Mesenchymal stem cell (in vitro differentiated cells and primary cell): ENCODE measurements around the gene IQCF5.
A peak's percentile ranks its signal among the peaks of the same experiment; 100 is the strongest.

Experiments used
- DNase-seq: peaks from one replicate; pipeline ENCODE4 v3.0.0-alpha.2; 2013
- H2AFZ ChIP-seq: one replicate; pipeline ENCODE4 v1.6.1; 2013; ENCODE audit warnings: low read depth, mild to moderate bottlenecking, control low read depth, inconsistent platforms, low read length, moderate library complexity
- H2AK5ac ChIP-seq: 2 replicates; pipeline ENCODE4 v1.6.1; 2013; ENCODE audit warnings: low read length, moderate library complexity, mild to moderate bottlenecking, inconsistent platforms; ENCODE audit not compliant: severe bottlenecking
- H2BK120ac ChIP-seq: one replicate; pipeline ENCODE4 v1.6.1; 2013; ENCODE audit warnings: low read depth, mild to moderate bottlenecking, inconsistent platforms, low read length, moderate library complexity
- H2BK12ac ChIP-seq, 2 experiments: one replicate each; pipeline ENCODE4 v1.6.1; 2013; ENCODE audit warnings: inconsistent platforms in 2 of 2, low read length in 2 of 2, mild to moderate bottlenecking in 2 of 2, moderate library complexity in 2 of 2, control low read depth in 1 of 2
- H2BK15ac ChIP-seq: one replicate; pipeline ENCODE4 v1.6.1; 2013; ENCODE audit warnings: mild to moderate bottlenecking, low read depth, inconsistent platforms; ENCODE audit not compliant: poor library complexity, severe bottlenecking
- H2BK5ac ChIP-seq: 2 replicates; pipeline ENCODE4 v1.6.1; 2013; ENCODE audit warnings: low read depth, mild to moderate bottlenecking, low read length, control low read depth, inconsistent platforms; ENCODE audit not compliant: poor library complexity, severe bottlenecking
- H3K14ac ChIP-seq, 2 experiments: one replicate each; pipeline ENCODE4 v1.6.1; 2013; ENCODE audit warnings: inconsistent platforms in 2 of 2, low read length in 2 of 2, control low read depth in 1 of 2, mild to moderate bottlenecking in 1 of 2, moderate library complexity in 1 of 2
- H3K18ac ChIP-seq, 2 experiments: one replicate each; pipeline ENCODE4 v1.6.1; 2013; ENCODE audit warnings: inconsistent platforms in 2 of 2, low read length in 2 of 2, control low read depth in 1 of 2, low read depth in 1 of 2, mild to moderate bottlenecking in 1 of 2
- H3K23ac ChIP-seq, 2 experiments: one replicate each; pipeline ENCODE4 v1.6.1; 2013; ENCODE audit warnings: inconsistent platforms in 2 of 2, low read length in 2 of 2, mild to moderate bottlenecking in 2 of 2, moderate library complexity in 2 of 2, control low read depth in 1 of 2
- H3K27ac ChIP-seq: 2 replicates; pipeline ENCODE4 v1.5.1; 2013; ENCODE audit warnings: mild to moderate bottlenecking, moderate library complexity, low read length, control low read depth, inconsistent platforms; ENCODE audit not compliant: poor library complexity, severe bottlenecking
- H3K27me3 ChIP-seq, 2 experiments: 2 replicates each; pipeline versions ENCODE4 v1.6.1 to v1.7.0; 2013; ENCODE audit warnings: low read length in 2 of 2, mild to moderate bottlenecking in 2 of 2, moderate library complexity in 2 of 2, control low read depth in 1 of 2, inconsistent platforms in 1 of 2; ENCODE audit not compliant: control insufficient read depth in 1 of 2, insufficient read depth in 1 of 2
- H3K36me3 ChIP-seq, 2 experiments: 2 replicates each; pipeline versions ENCODE4 v1.6.1 to v1.7.0; 2013; ENCODE audit warnings: low read length in 2 of 2, control low read depth in 1 of 2, inconsistent platforms in 1 of 2, low read depth in 1 of 2, mild to moderate bottlenecking in 1 of 2; ENCODE audit not compliant: insufficient read depth in 2 of 2, control insufficient read depth in 1 of 2
- H3K4ac ChIP-seq, 2 experiments: one replicate each; pipeline ENCODE4 v1.6.1; 2013; ENCODE audit warnings: inconsistent platforms in 2 of 2, low read length in 2 of 2, mild to moderate bottlenecking in 2 of 2, moderate library complexity in 2 of 2, control low read depth in 1 of 2, low read depth in 1 of 2
- H3K4me1 ChIP-seq: 2 replicates; pipeline ENCODE4 v1.6.1; 2013; ENCODE audit warnings: low read depth, low read length, control low read depth; ENCODE audit not compliant: control insufficient read depth, insufficient read depth
- H3K4me2 ChIP-seq: 2 replicates; pipeline ENCODE4 v1.6.1; 2013; ENCODE audit warnings: low read length, mild to moderate bottlenecking, inconsistent platforms; ENCODE audit not compliant: poor library complexity, severe bottlenecking
- H3K4me3 ChIP-seq, 2 experiments: 2 replicates each; pipeline versions ENCODE4 v1.5.1 to v1.7.0; 2013; ENCODE audit warnings: low read length in 2 of 2, mild to moderate bottlenecking in 2 of 2, control low read depth in 1 of 2, low read depth in 1 of 2; ENCODE audit not compliant: insufficient read depth in 1 of 2
- H3K79me1 ChIP-seq: replicated peaks from 2 replicates; pipeline ENCODE4 v1.6.1; 2013; ENCODE audit warnings: mild to moderate bottlenecking, control low read depth, low read length, inconsistent platforms; ENCODE audit not compliant: poor library complexity, severe bottlenecking
- H3K9ac ChIP-seq: 2 replicates; pipeline ENCODE4 v1.7.0; 2013; ENCODE audit warnings: mild to moderate bottlenecking, low read length, moderate library complexity
- H3K9me3 ChIP-seq: 2 replicates; pipeline ENCODE4 v1.7.0; 2013; ENCODE audit warnings: mild to moderate bottlenecking, low read length; ENCODE audit not compliant: control insufficient read depth
- H4K8ac ChIP-seq: one replicate; pipeline ENCODE4 v1.6.1; 2013; ENCODE audit warnings: inconsistent platforms, mild to moderate bottlenecking, low read length, moderate library complexity
- H4K91ac ChIP-seq: one replicate; pipeline ENCODE4 v1.6.1; 2013; ENCODE audit warnings: mild to moderate bottlenecking, low read length, inconsistent platforms
- WGBS: methylation state at CpG from one replicate; pipeline ENCODE4 v1.1.7; 2013; ENCODE audit warnings: mixed read lengths; 5-methylcytosine and 5-hydroxymethylcytosine counted together

Gene IQCF5

GRCh38 chr3:51876186-51876585 is 785 bp upstream of the IQCF5 start:
- no peak overlapping the region for H2AFZ ChIP-seq
- no peak overlapping the region for H2BK15ac ChIP-seq
- H3K4me1 ChIP-seq, result no peaks in the 10 kb centered on the region
- no peaks in the 10 kb centered on the region for H3K9me3 ChIP-seq
- peaks cover 16 to 45% of the 10 kb centered on the region in 2 experiments for H3K27me3 ChIP-seq
- H3K79me1 ChIP-seq, result no peaks in the 10 kb centered on the region
- H2AK5ac ChIP-seq, result no peak overlapping the region
- H3K18ac ChIP-seq, result no peak overlapping the region
- no peak overlapping the region for H3K4ac ChIP-seq
- no peaks in the 10 kb centered on the region for H3K36me3 ChIP-seq
- H3K4me2 ChIP-seq, result no peak overlapping the region
- no peak for DNase-seq
- 66% methylated on average over 6 of the region's 6 CpGs for WGBS
- no peak overlapping the region for H3K9ac ChIP-seq
- no peak overlapping the region for H2BK120ac ChIP-seq
- H3K23ac ChIP-seq, result no peak overlapping the region
- H4K8ac ChIP-seq, result no peak overlapping the region
- no peak overlapping the region for H3K4me3 ChIP-seq
- no peak overlapping the region for H2BK12ac ChIP-seq
- H3K27ac ChIP-seq, result no peak overlapping the region
- H2BK5ac ChIP-seq, result no peak overlapping the region
- H3K14ac ChIP-seq, result no peak overlapping the region
- no peak overlapping the region for H4K91ac ChIP-seq

- Histone ChIP-seq H4K91ac (no peak overlapping the region), H3K36me3 (no peaks in the 10 kb centered on the region), H2BK120ac (no peak overlapping the region), H3K27me3 (peaks cover 16 to 45% of the 10 kb centered on the region in 2 experiments), H3K4ac (no peak overlapping the region), H3K4me2 (no peak overlapping the region), H3K79me1 (no peaks in the 10 kb centered on the region), H3K4me3 (no peak overlapping the region), H3K27ac (no peak overlapping the region), H3K9me3 (no peaks in the 10 kb centered on the region), H4K8ac (no peak overlapping the region), H3K4me1 (no peaks in the 10 kb centered on the region), H2BK15ac (no peak overlapping the region), H2AFZ (no peak overlapping the region), H2BK12ac (no peak overlapping the region), H2AK5ac (no peak overlapping the region), H3K23ac (no peak overlapping the region), H3K18ac (no peak overlapping the region), H3K14ac (no peak overlapping the region), H2BK5ac (no peak overlapping the region), H3K9ac (no peak overlapping the region)
- 63% methylated on average over 2 of the region's 4 CpGs for WGBS
- DNase-seq, result no peak
Observed at GRCh38 chr3:51874889-51875288, 512 bp downstream of the IQCF5 start.

- Histone ChIP-seq H4K8ac (no peak overlapping the region), H3K27me3 (peaks cover 18 to 47% of the 10 kb centered on the region in 2 experiments), H3K36me3 (no peaks in the 10 kb centered on the region), H2BK15ac (no peak overlapping the region), H3K14ac (no peak overlapping the region), H3K4me3 (no peak overlapping the region), H3K4me2 (no peak overlapping the region), H3K4me1 (no peaks in the 10 kb centered on the region), H2BK5ac (no peak overlapping the region), H3K79me1 (no peaks in the 10 kb centered on the region), H3K27ac (no peak overlapping the region), H2BK12ac (no peak overlapping the region), H4K91ac (no peak overlapping the region), H2BK120ac (no peak overlapping the region), H3K4ac (no peak overlapping the region), H3K9ac (no peak overlapping the region), H2AK5ac (no peak overlapping the region), H3K23ac (no peak overlapping the region), H3K18ac (no peak overlapping the region), H2AFZ (no peak overlapping the region), H3K9me3 (no peaks in the 10 kb centered on the region)
- no peak for DNase-seq
- 68% methylated on average over 2 of the region's 2 CpGs for WGBS
Observed at GRCh38 chr3:51874411-51874810, 990 bp downstream of the IQCF5 start.

- no peak overlapping the region for H2AK5ac ChIP-seq
- no peak overlapping the region for H3K18ac ChIP-seq
- H2BK12ac ChIP-seq, result no peak overlapping the region
- H3K27me3 ChIP-seq, result peaks cover 20 to 48% of the 10 kb centered on the region in 2 experiments
- H3K4me2 ChIP-seq, result no peak overlapping the region
- no peak overlapping the region for H2BK120ac ChIP-seq
- WGBS, result 93% methylated on average over 10 of the region's 10 CpGs
- H2AFZ ChIP-seq, result no peak overlapping the region
- H3K36me3 ChIP-seq, result no peaks in the 10 kb centered on the region
- H3K9ac ChIP-seq, result no peak overlapping the region
- no peaks in the 10 kb centered on the region for H3K9me3 ChIP-seq
- H2BK5ac ChIP-seq, result no peak overlapping the region
- no peak overlapping the region for H3K4ac ChIP-seq
- H3K27ac ChIP-seq, result no peak overlapping the region
- no peak overlapping the region for H4K8ac ChIP-seq
- no peaks in the 10 kb centered on the region for H3K4me1 ChIP-seq
- no peak overlapping the region for H3K23ac ChIP-seq
- no peak for DNase-seq
- no peak overlapping the region for H2BK15ac ChIP-seq
- H3K79me1 ChIP-seq, result no peaks in the 10 kb centered on the region
- no peak overlapping the region for H3K4me3 ChIP-seq
- no peak overlapping the region for H4K91ac ChIP-seq
- H3K14ac ChIP-seq, result peak overlapping the region in 1 of 2 experiments; percentile 90
Observed at GRCh38 chr3:51873876-51874275, 1.5 kb downstream of the IQCF5 start.
